ENCODE data around the gene RNF32.

The RNF32 gene

DNA sequence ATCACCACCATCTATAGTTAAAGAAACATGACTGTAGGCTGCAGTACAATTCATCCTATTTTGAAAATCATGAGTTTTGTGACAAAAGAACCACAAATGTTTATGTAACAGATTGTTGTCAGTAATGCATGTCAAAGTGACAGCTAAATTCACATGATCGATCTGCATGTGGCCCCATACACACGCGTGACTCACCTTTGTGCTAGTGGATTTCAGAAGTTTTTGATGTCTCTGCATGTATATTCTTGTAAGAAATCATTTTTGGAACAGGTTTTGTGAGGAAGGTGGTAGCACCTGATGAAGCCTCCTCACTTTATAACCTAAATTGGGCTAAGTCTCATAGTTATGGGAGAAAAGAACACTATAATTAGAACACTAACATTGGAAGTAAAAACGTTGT lies 17.1 kb downstream of the RNF32 start:
- H3K9me3 ChIP-seq = no peaks in the 10 kb centered on the region
- TF ChIP-seq, protein P1, sequence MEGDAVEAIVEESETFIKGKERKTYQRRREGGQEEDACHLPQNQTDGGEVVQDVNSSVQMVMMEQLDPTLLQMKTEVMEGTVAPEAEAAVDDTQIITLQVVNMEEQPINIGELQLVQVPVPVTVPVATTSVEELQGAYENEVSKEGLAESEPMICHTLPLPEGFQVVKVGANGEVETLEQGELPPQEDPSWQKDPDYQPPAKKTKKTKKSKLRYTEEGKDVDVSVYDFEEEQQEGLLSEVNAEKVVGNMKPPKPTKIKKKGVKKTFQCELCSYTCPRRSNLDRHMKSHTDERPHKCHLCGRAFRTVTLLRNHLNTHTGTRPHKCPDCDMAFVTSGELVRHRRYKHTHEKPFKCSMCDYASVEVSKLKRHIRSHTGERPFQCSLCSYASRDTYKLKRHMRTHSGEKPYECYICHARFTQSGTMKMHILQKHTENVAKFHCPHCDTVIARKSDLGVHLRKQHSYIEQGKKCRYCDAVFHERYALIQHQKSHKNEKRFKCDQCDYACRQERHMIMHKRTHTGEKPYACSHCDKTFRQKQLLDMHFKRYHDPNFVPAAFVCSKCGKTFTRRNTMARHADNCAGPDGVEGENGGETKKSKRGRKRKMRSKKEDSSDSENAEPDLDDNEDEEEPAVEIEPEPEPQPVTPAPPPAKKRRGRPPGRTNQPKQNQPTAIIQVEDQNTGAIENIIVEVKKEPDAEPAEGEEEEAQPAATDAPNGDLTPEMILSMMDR (IDR thresholded peaks at IDR 0.05; ENCODE audit: low read depth, low read length) = no peak
- no peak for DNase-seq
- 0 out of 2 replicates have a peak, but pooled peaks cover 5% of the 10 kb centered on the region for H3K36me3 ChIP-seq
- H3K4me1 ChIP-seq = no peaks in the 10 kb centered on the region
- no peaks in the 10 kb centered on the region for H3K27me3 ChIP-seq
- no peak overlapping the region for H3K4me3 ChIP-seq (ENCODE audit: low read depth, low read length)

GRCh38 chr7:156659203-156659602 lies 18.6 kb downstream of the RNF32 start:
- Histone ChIP-seq H3K4me1 (no peaks in the 10 kb centered on the region), H3K4me3 (ENCODE audit: low read depth, low read length) (no peak overlapping the region), H3K9me3 (no peaks in the 10 kb centered on the region), H3K27me3 (no peaks in the 10 kb centered on the region), H3K36me3 (0 out of 2 replicates have a peak, but pooled peaks cover 5% of the 10 kb centered on the region)
- no peak for DNase-seq
- TF ChIP-seq, protein P1 (IDR thresholded peaks at IDR 0.05; ENCODE audit: low read depth, low read length) = no peak

GRCh38 chr7:156659961-156660360 lies 19.4 kb downstream of the RNF32 start:
- Histone ChIP-seq H3K4me3 (ENCODE audit: low read depth, low read length) (no peak overlapping the region), H3K27me3 (no peaks in the 10 kb centered on the region), H3K9me3 (no peaks in the 10 kb centered on the region), H3K36me3 (0 out of 2 replicates have a peak, but pooled peaks cover 5% of the 10 kb centered on the region), H3K4me1 (no peaks in the 10 kb centered on the region)
- no peak for DNase-seq
- TF ChIP-seq, protein P1 (IDR thresholded peaks at IDR 0.05; ENCODE audit: low read depth, low read length) = no peak

GRCh38 chr7:156661637-156662036 lies 21.1 kb downstream of the RNF32 start:
- Histone ChIP-seq H3K27me3 (no peaks in the 10 kb centered on the region), H3K4me3 (ENCODE audit: low read depth, low read length) (no peak overlapping the region), H3K4me1 (no peaks in the 10 kb centered on the region), H3K9me3 (no peaks in the 10 kb centered on the region), H3K36me3 (0 out of 2 replicates have a peak, but pooled peaks cover 5% of the 10 kb centered on the region)
- no peak for DNase-seq
- TF ChIP-seq, protein P1 (IDR thresholded peaks at IDR 0.05; ENCODE audit: low read depth, low read length) = no peak

DNA sequence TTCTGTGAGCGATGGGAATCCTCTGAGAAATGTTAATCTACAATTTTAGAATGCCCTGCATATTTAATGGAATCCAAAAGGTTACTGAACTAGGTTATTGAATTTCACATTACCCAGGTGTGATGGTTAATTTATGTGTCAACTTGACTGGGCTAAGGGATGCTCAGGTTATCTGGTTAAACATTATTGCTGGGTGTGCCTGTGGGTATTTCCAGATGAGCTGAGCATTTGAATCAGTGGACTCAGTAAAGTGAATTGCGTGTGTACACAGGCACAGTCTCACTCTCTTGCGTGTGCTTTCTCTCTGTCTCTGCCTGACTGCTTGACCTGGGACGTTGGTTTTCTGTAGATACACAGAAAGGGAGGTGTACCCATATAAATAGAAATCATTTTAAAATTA lies 21.7 kb downstream of the RNF32 start:
- H3K36me3 ChIP-seq = 0 out of 2 replicates have a peak, but pooled peaks cover 5% of the 10 kb centered on the region
- peaks cover 4% of the 10 kb centered on the region for H3K4me1 ChIP-seq
- DNase-seq = no peak
- TF ChIP-seq, protein P1 (IDR thresholded peaks at IDR 0.05; ENCODE audit: low read depth, low read length) = no peak
- no peaks in the 10 kb centered on the region for H3K9me3 ChIP-seq
- H3K4me3 ChIP-seq (ENCODE audit: low read depth, low read length) = no peak overlapping the region
- H3K27me3 ChIP-seq = no peaks in the 10 kb centered on the region

GRCh38 chr7:156665101-156665500 lies 24.5 kb downstream of the RNF32 start:
- H3K4me3 ChIP-seq (ENCODE audit: low read depth, low read length) = no peak overlapping the region
- DNase-seq = no peak
- H3K36me3 ChIP-seq = 0 out of 2 replicates have a peak, but pooled peaks cover 5% of the 10 kb centered on the region
- H3K27me3 ChIP-seq = no peaks in the 10 kb centered on the region
- TF ChIP-seq, protein P1 (IDR thresholded peaks at IDR 0.05; ENCODE audit: low read depth, low read length) = no peak
- H3K9me3 ChIP-seq = no peaks in the 10 kb centered on the region
- peaks cover 4% of the 10 kb centered on the region for H3K4me1 ChIP-seq
